Measurements from ENCODE around the gene TLL1.

TLL1 gene

DNA sequence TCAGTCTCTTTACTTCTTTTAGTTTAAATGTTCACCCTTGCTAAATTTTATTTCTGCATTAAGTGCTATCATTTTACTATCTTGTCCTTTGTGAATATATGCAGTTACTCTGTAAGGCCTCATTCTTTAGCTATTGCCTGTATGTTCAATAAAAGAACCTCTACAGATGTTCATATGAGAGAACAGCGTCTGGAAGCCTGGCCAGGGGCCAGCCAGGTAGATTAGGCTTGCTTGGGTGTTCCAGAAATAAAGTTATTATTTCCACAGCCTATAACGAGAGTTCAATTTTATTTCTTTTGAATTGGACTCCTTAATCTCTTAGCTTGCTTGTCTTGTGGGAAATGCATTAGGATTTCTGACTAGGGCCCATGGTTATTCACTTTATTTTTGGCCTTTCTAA lies 214.5 kb downstream of the TLL1 start:
- TF ChIP-seq, protein P1, sequence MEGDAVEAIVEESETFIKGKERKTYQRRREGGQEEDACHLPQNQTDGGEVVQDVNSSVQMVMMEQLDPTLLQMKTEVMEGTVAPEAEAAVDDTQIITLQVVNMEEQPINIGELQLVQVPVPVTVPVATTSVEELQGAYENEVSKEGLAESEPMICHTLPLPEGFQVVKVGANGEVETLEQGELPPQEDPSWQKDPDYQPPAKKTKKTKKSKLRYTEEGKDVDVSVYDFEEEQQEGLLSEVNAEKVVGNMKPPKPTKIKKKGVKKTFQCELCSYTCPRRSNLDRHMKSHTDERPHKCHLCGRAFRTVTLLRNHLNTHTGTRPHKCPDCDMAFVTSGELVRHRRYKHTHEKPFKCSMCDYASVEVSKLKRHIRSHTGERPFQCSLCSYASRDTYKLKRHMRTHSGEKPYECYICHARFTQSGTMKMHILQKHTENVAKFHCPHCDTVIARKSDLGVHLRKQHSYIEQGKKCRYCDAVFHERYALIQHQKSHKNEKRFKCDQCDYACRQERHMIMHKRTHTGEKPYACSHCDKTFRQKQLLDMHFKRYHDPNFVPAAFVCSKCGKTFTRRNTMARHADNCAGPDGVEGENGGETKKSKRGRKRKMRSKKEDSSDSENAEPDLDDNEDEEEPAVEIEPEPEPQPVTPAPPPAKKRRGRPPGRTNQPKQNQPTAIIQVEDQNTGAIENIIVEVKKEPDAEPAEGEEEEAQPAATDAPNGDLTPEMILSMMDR (conservative IDR thresholded peaks at IDR 0.05; ENCODE audit: control insufficient read depth, insufficient read depth, low read depth, low read length): no peak
- DNase-seq (ENCODE audit: low read depth): no peak
- H3K4me3 ChIP-seq (ENCODE audit: control insufficient read depth, low read depth, low read length): no peak overlapping the region

DNA sequence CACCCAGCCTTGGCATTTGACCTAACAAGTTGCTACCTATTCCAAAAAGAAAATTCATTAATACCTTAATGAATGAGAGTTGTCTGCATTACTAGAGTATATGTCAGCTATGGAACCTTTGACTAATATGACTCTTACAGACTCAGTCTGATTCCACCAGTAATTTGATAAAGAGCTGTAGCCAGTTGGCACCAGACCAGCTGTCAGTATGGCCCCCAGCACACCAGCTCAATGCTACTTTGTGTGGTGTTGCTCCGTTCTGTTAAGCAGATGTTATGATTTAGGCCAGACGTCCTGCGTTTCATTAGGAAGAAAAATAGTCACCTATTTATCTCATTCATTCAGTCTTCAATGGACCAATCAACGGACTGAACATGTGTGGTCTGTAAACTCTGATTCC lies 215.5 kb downstream of the TLL1 start:
- TF ChIP-seq, protein P1 (conservative IDR thresholded peaks at IDR 0.05; ENCODE audit: control insufficient read depth, insufficient read depth, low read depth, low read length): no peak
- H3K4me3 ChIP-seq (ENCODE audit: control insufficient read depth, low read depth, low read length): no peak overlapping the region
- DNase-seq (ENCODE audit: low read depth): no peak

DNA sequence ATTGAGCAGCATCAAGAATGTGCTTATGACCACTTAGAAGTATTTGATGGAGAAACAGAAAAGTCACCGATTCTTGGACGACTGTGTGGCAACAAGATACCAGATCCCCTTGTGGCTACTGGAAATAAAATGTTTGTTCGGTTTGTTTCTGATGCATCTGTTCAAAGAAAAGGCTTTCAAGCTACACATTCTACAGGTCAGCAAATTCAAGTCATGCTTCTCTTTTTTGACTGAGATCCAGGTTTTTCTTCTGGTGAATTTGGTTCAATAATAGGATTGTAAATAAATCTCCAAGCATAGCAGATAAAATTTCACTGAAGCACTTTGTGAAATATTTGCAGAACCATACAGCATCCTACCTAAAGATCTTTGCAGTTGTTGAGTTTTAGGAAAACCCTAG lies 218.1 kb downstream of the TLL1 start:
- DNase-seq (ENCODE audit: low read depth): peak; percentile 9
- no peak overlapping the region for H3K4me3 ChIP-seq (ENCODE audit: control insufficient read depth, low read depth, low read length)
- TF ChIP-seq, protein P1 (conservative IDR thresholded peaks at IDR 0.05; ENCODE audit: control insufficient read depth, insufficient read depth, low read depth, low read length): no peak

DNA sequence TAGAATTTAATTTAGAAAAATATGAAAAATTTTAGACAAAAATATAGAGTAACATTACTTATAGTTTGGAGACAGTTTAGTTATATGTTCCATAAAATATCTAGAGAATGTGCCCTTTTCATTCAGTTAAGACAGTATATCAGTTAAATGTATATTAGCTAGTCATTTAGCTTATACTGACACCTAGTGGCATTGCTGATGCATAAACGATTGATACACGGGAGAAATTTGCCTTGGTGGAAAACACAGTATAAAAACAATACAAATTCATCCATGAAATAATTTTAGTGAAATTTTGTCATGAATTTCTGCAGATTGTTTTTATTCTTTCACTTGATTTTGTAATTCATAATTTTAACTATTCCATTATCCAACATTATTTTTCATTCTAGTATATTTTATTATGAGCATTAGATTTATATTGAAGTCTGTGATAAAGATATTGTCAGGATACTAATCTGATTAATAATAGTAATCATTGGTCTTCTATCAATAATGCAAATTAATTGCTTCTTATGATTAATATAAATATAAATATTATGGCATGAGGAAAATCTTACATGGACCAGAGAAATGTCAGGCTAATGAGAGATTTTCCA lies 219.0 kb downstream of the TLL1 start:
- H3K4me3 ChIP-seq (ENCODE audit: control insufficient read depth, low read depth, low read length): no peak overlapping the region
- peak; percentile 56 for DNase-seq (ENCODE audit: low read depth)
- TF ChIP-seq, protein P1 (conservative IDR thresholded peaks at IDR 0.05; ENCODE audit: control insufficient read depth, insufficient read depth, low read depth, low read length): peak; percentile 70

DNA sequence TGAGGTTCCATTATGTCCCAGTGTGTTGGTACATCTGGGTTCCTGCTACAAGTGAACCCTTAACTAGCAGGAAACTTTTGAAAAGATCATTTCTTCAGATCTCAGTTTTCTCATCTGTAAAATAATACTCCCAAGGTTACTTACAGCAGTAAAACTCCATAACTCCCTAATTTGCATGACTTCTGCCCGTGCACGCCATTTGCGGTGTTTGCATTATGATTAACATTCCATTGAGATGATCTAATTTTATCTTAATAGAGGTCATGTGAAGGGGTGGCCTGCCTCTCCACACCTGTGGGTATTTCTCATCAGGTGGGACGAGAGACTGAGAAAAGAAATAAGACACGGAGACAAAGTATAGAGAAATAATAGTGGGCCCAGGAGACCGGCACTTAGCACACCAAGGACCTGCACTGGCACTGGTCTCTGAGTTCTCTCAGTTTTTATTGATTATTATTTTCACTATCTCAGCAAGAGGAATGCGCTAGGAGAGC lies 219.8 kb downstream of the TLL1 start:
- DNase-seq (ENCODE audit: low read depth): no peak
- TF ChIP-seq, protein P1 (conservative IDR thresholded peaks at IDR 0.05; ENCODE audit: control insufficient read depth, insufficient read depth, low read depth, low read length): no peak

DNA sequence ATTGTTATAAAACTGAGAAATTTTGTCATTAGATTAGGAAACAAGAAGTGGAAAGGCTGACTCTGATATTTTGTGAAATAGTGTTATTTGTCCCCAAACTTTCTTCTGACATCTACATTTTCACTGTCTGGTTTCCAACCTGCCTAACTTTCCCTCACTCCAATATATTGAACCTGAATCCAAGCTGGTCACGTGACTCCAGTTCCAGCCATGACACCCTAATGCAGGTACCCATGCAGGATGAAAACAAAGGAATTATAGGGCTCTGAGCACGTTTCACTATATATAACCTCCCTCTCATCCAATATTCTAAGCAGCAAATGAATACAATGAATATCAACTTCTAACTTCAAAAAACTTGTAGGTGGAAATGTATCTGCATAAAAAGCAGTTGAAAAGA lies 231.6 kb downstream of the TLL1 start:
- no peak for DNase-seq (ENCODE audit: low read depth)
- H3K4me3 ChIP-seq (ENCODE audit: control insufficient read depth, low read depth, low read length): no peak overlapping the region
- TF ChIP-seq, protein P1 (conservative IDR thresholded peaks at IDR 0.05; ENCODE audit: control insufficient read depth, insufficient read depth, low read depth, low read length): no peak

More for the DNA sequence above, 219.8 kb downstream of the TLL1 start:
- no peak overlapping the region for H3K4me3 ChIP-seq (ENCODE audit: control insufficient read depth, low read depth, low read length)

Data from fibroblast of mammary gland (primary cell).